ENCODE measurements around the gene CADPS. TPM values are rescaled to one million over a fixed set of nuclear protein-coding genes. Genes with fewer than 3 reads are reported as not detected.
A peak's percentile ranks its signal among the peaks of the same experiment; 100 is the strongest.

CADPS gene
- total and polyA plus RNA-seq, 8 donors, result 0.50 to 2.9 (median 2.2) TPM

- Histone ChIP-seq H3K36me3 (no peaks in the 10 kb centered on the region), H3K27me3 (no peaks in the 10 kb centered on the region), H3K4me1 (no peaks in the 10 kb centered on the region), H3K9me3 (no peaks in the 10 kb centered on the region), H3K4me3 (peak overlapping the region in 1 of 2 donors; percentile 20), H3K27ac (no peak overlapping the region)
- ATAC-seq (peak; percentile 60), DNase-seq (no peak)
- TF ChIP-seq CTCF (IDR thresholded peaks at IDR 0.05), result no peak
- intact Hi-C loops (cut with DNase I), result no loop called here
These were observed 429.9 kb downstream of the CADPS start for GRCh38 chr3:62445275-62445674.

GRCh38 chr3:62439978-62440377 lies 435.2 kb downstream of the CADPS start:
- Histone ChIP-seq H3K27me3 (peaks cover 0 to 13% of the 10 kb centered on the region in 2 donors), H3K27ac (no peak overlapping the region), H3K9me3 (no peaks in the 10 kb centered on the region), H3K4me1 (no peaks in the 10 kb centered on the region), H3K36me3 (no peaks in the 10 kb centered on the region), H3K4me3 (no peak overlapping the region)
- no peak for DNase-seq
- intact Hi-C loops (cut with DNase I), result no loop called here
- ATAC-seq, result no peak
- no peak for TF ChIP-seq CTCF (IDR thresholded peaks at IDR 0.05)

GRCh38 chr3:62439176-62439813 lies 435.9 kb downstream of the CADPS start:
- no peak for ATAC-seq
- DNase-seq, result no peak
- Histone ChIP-seq H3K4me3 (no peak overlapping the region), H3K36me3 (no peaks in the 10 kb centered on the region), H3K9me3 (no peaks in the 10 kb centered on the region), H3K27me3 (peaks cover 0 to 13% of the 10 kb centered on the region in 2 donors), H3K4me1 (no peaks in the 10 kb centered on the region), H3K27ac (no peak overlapping the region)
- intact Hi-C loops (cut with DNase I), result no loop called here
- no peak for TF ChIP-seq CTCF (IDR thresholded peaks at IDR 0.05)

GRCh38 chr3:62436785-62437184 lies 438.4 kb downstream of the CADPS start:
- DNase-seq, result no peak
- no peak overlapping the region for H3K27ac ChIP-seq
- intact Hi-C loops (cut with DNase I), result no loop called here
- H3K4me1 ChIP-seq, result no peaks in the 10 kb centered on the region
- no peak for TF ChIP-seq CTCF (IDR thresholded peaks at IDR 0.05)
- no peak for ATAC-seq
- no peak overlapping the region for H3K4me3 ChIP-seq
- no peaks in the 10 kb centered on the region for H3K36me3 ChIP-seq
- no peaks in the 10 kb centered on the region for H3K9me3 ChIP-seq
- H3K27me3 ChIP-seq, result peaks cover 0 to 13% of the 10 kb centered on the region in 2 donors

- no peak overlapping the region for H3K27ac ChIP-seq
- H3K4me1 ChIP-seq, result no peaks in the 10 kb centered on the region
- H3K27me3 ChIP-seq, result peaks cover 0 to 13% of the 10 kb centered on the region in 2 donors
- no peak overlapping the region for H3K4me3 ChIP-seq
- ATAC-seq (no peak), DNase-seq (no peak)
- no peak for TF ChIP-seq CTCF (IDR thresholded peaks at IDR 0.05)
- intact Hi-C loops (cut with DNase I), result no loop called here
- no peaks in the 10 kb centered on the region for H3K9me3 ChIP-seq
- no peaks in the 10 kb centered on the region for H3K36me3 ChIP-seq
These were observed 441.8 kb downstream of the CADPS start for GRCh38 chr3:62433396-62433795.

Data from left lung (tissue), 10 donors.